OCI-LY1 (cell line): Measurements from ENCODE around the gene SPATA25.

Source experiments
- CTCF ChIP-seq: fragments of 200-600 bp; sonication (generic), shearing (Covaris generic); IDR thresholded peaks from 2 replicates; pipeline ENCODE4 v1.5.1; 2017; ENCODE audit warnings: mild to moderate bottlenecking, antibody characterized with exemption, low read length, moderate library complexity, mixed read lengths
- EZH2 ChIP-seq: fragments of 200-600 bp; sonication (generic), shearing (Covaris generic); IDR thresholded peaks from 2 replicates; pipeline ENCODE4 v1.8.0; 2017; ENCODE audit warnings: borderline replicate concordance, mixed run types, mild to moderate bottlenecking, antibody characterized with exemption, low read length, moderate library complexity, mixed read lengths

- TF ChIP-seq CTCF (no peak), EZH2 (no peak)
Measured at GRCh38 chr20:45840700-45841198, 46.7 kb downstream of the SPATA25 start.
